Skeletal muscle tissue (tissue), 4 donors: ENCODE results near the gene NFILZ. TPM values are rescaled to one million over a fixed set of nuclear protein-coding genes. Genes with fewer than 3 reads are reported as not detected.

Experiments used
- H3K27ac ChIP-seq: one replicate; pipeline ENCODE4 v1.7.0; 2013; ENCODE audit warnings: mild to moderate bottlenecking, low read depth, low read length, inconsistent platforms
- H3K27me3 ChIP-seq, 3 donors: one replicate each; pipeline ENCODE4 v1.7.0; 2013; ENCODE audit warnings: low read length in 3 of 3; ENCODE audit not compliant: control insufficient read depth in 3 of 3, insufficient read depth in 3 of 3
- H3K36me3 ChIP-seq, 3 donors: one replicate each; pipeline ENCODE4 v1.7.0; 2013; ENCODE audit warnings: low read length in 3 of 3; ENCODE audit not compliant: control insufficient read depth in 3 of 3, insufficient read depth in 3 of 3
- H3K4me1 ChIP-seq, 3 donors: one replicate each; pipeline ENCODE4 v1.7.0; 2013; ENCODE audit warnings: low read length in 3 of 3, mild to moderate bottlenecking in 3 of 3; ENCODE audit not compliant: control insufficient read depth in 3 of 3, insufficient read depth in 3 of 3
- H3K4me3 ChIP-seq, 3 donors: one replicate each; pipeline ENCODE4 v1.7.0; 2013; ENCODE audit warnings: low read length in 3 of 3
- H3K9ac ChIP-seq, 3 donors: one replicate each; pipeline ENCODE4 v1.7.0; 2013; ENCODE audit warnings: low read length in 3 of 3, mild to moderate bottlenecking in 3 of 3, moderate library complexity in 2 of 3, low read depth in 1 of 3
- H3K9me3 ChIP-seq, 3 donors: one replicate each; pipeline ENCODE4 v1.7.0; 2013; ENCODE audit warnings: low read length in 3 of 3; ENCODE audit not compliant: control insufficient read depth in 3 of 3
- total RNA-seq: library from RNA; depleted of rRNA; stranded (reverse); fragments of >200 nt; gene quantifications from one replicate; pipeline ENCODE4 v1.2.3, GENCODE V29; 2014
- donor health status: Osteomylitis.

NFILZ gene
- total RNA-seq, 1 donor from 2014 or later, result not detected

- no peak overlapping the region for H3K27ac ChIP-seq
- H3K36me3 ChIP-seq, result no peaks in the 10 kb centered on the region
These were observed 10.1 kb downstream of the NFILZ start for GRCh38 chr19:8640402-8641004.

DNA sequence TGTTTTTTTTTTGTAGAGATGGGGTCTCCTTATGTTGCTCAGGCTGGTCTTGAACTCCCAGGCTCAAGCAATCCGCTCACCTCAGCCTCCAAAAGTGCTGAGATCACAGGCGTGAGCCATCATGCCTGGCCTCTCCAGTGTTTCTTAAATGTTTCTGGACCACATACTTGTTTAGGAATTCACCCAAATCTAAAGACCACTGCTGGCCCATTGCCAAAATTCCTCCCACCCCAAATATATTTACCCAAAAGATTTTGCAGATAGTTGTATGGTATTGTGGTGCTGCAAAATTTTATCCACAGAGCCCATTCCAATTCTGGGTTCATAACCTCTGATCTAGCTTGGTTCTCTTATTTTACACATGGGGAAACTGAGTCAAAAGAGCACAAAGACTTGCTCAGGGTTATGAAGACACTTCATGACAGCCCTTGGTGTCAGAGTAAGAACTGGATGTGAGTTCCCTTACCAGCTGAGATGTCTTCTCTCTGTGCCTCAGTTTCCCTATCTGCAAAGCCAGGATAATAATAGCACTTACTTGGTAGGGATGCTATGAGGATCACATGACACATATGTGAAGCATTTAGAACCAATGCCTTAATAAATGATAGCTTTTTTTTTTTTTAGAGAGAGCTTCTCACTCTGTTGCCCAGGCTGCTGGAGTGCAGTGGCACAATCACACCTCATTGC, 10.9 kb downstream of the NFILZ start:
- Histone ChIP-seq H3K4me3 (no peak overlapping the region), H3K9ac (no peak overlapping the region), H3K36me3 (no peaks in the 10 kb centered on the region), H3K4me1 (peaks cover 2 to 4% (median 3%) of the 10 kb centered on the region in 3 donors), H3K9me3 (peaks cover 8 to 11% (median 8%) of the 10 kb centered on the region in 3 donors), H3K27me3 (no peaks in the 10 kb centered on the region), H3K27ac (no peak overlapping the region)

More at GRCh38 chr19:8640402-8641004, 10.1 kb downstream of the NFILZ start:
- Histone ChIP-seq H3K9ac (no peak overlapping the region), H3K4me1 (peaks cover 2 to 4% (median 3%) of the 10 kb centered on the region in 3 donors), H3K4me3 (peak overlapping the region in 1 of 3 donors; percentile 10), H3K27me3 (no peaks in the 10 kb centered on the region), H3K9me3 (peaks cover 8 to 11% (median 8%) of the 10 kb centered on the region in 3 donors)

- Histone ChIP-seq H3K4me1 (peaks cover 2 to 4% (median 3%) of the 10 kb centered on the region in 3 donors), H3K27ac (no peak overlapping the region), H3K9me3 (peaks cover 8 to 11% (median 8%) of the 10 kb centered on the region in 3 donors), H3K36me3 (no peaks in the 10 kb centered on the region), H3K27me3 (no peaks in the 10 kb centered on the region), H3K4me3 (no peak overlapping the region), H3K9ac (no peak overlapping the region)
These were observed 11.6 kb downstream of the NFILZ start for GRCh38 chr19:8641908-8642547.

DNA sequence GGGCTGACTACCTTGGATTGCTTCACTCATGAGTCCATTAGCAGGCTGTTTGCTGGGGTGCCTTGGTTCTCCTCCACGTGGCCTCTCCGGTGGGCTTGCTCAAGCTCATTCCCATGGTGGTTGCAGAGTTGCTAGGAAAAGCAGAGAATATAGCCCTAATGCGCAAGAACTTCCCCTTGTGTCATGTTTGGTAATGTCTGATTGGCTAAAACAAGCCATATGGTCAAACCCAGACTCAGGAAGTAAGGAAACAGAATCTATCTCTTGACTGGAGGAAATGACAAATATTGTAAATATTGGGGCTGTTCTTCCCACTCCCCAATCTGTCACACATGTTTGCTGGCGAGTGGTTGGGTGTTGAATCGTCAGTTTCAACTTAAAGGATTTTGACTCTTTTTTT, 12.1 kb downstream of the NFILZ start:
- Histone ChIP-seq H3K9ac (no peak overlapping the region), H3K27ac (no peak overlapping the region), H3K4me3 (no peak overlapping the region), H3K9me3 (peaks cover 8 to 11% (median 8%) of the 10 kb centered on the region in 3 donors), H3K36me3 (no peaks in the 10 kb centered on the region), H3K4me1 (peaks cover 2 to 4% (median 3%) of the 10 kb centered on the region in 3 donors), H3K27me3 (no peaks in the 10 kb centered on the region)

- H3K27me3 ChIP-seq, result no peaks in the 10 kb centered on the region
- peaks cover 8 to 11% (median 8%) of the 10 kb centered on the region in 3 donors for H3K9me3 ChIP-seq
- H3K27ac ChIP-seq, result no peak overlapping the region
- H3K4me1 ChIP-seq, result peaks cover 2 to 4% (median 3%) of the 10 kb centered on the region in 3 donors
- H3K9ac ChIP-seq, result no peak overlapping the region
- no peaks in the 10 kb centered on the region for H3K36me3 ChIP-seq
- no peak overlapping the region for H3K4me3 ChIP-seq
These were observed 13.6 kb downstream of the NFILZ start for GRCh38 chr19:8643860-8644653.

DNA sequence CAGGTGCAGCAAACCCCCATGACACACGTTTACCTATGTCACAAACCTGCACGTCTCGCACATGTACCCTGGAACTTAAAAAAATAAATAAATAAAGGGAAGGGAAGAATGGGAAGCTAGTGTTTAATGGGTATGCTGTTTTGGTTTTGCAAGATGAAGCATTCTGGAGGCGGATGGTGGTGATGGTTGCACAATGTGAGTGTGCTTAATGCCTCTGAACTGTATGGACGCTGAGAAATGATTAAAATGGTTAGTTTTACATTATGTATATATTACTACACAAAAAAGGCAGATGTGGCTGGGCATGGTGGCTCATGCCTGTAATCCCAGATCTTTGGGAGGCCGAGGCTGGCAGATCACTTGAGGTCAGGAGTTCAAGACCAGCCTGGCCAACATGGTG, 17.8 kb downstream of the NFILZ start:
- Histone ChIP-seq H3K27ac (no peak overlapping the region), H3K4me3 (no peak overlapping the region), H3K27me3 (no peaks in the 10 kb centered on the region), H3K36me3 (no peaks in the 10 kb centered on the region), H3K4me1 (no peaks in the 10 kb centered on the region), H3K9me3 (no peaks in the 10 kb centered on the region), H3K9ac (no peak overlapping the region)

- Histone ChIP-seq H3K9me3 (no peaks in the 10 kb centered on the region), H3K36me3 (no peaks in the 10 kb centered on the region), H3K4me1 (peaks cover 0 to 2% (median 0%) of the 10 kb centered on the region in 3 donors), H3K27ac (no peak overlapping the region), H3K4me3 (peak overlapping the region in 2 of 3 donors; percentile 14 to 22), H3K9ac (no peak overlapping the region), H3K27me3 (peaks cover 0 to 9% (median 9%) of the 10 kb centered on the region in 3 donors)
These were observed 24.3 kb downstream of the NFILZ start for GRCh38 chr19:8654591-8655339.

DNA sequence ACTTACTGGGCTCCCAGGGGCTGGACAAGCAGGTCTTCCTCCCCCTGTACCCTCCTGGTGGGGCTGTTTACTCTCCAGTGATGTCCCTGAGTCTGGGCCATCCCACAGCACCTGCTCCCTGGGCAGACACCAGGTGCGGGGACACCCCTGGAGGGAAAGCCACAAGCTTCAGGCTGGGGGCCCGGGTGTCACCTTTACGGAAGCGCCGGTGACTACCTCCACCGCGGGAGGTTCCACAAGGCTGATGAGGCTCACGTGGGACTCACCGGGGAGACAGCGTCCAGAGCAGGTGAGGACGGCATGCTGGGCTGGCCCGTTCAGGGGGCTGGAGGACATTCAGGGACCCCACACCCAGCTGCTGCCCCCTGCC, 24.9 kb downstream of the NFILZ start:
- peaks cover 2 to 9% (median 9%) of the 10 kb centered on the region in 3 donors for H3K27me3 ChIP-seq

GRCh38 chr19:8657869-8658268, 27.4 kb downstream of the NFILZ start:
- Histone ChIP-seq H3K9me3 (no peaks in the 10 kb centered on the region), H3K27me3 (peaks cover 2 to 9% (median 9%) of the 10 kb centered on the region in 3 donors), H3K9ac (no peak overlapping the region), H3K27ac (no peak overlapping the region), H3K36me3 (no peaks in the 10 kb centered on the region), H3K4me3 (no peak overlapping the region), H3K4me1 (peaks cover 0 to 2% (median 0%) of the 10 kb centered on the region in 3 donors)

More for the DNA sequence above, 24.9 kb downstream of the NFILZ start:
- Histone ChIP-seq H3K4me1 (peaks cover 0 to 2% (median 0%) of the 10 kb centered on the region in 3 donors), H3K36me3 (no peaks in the 10 kb centered on the region), H3K9me3 (no peaks in the 10 kb centered on the region), H3K9ac (no peak overlapping the region), H3K4me3 (no peak overlapping the region), H3K27ac (no peak overlapping the region)
